ENCODE measurements around the gene TTLL11.

DNA sequence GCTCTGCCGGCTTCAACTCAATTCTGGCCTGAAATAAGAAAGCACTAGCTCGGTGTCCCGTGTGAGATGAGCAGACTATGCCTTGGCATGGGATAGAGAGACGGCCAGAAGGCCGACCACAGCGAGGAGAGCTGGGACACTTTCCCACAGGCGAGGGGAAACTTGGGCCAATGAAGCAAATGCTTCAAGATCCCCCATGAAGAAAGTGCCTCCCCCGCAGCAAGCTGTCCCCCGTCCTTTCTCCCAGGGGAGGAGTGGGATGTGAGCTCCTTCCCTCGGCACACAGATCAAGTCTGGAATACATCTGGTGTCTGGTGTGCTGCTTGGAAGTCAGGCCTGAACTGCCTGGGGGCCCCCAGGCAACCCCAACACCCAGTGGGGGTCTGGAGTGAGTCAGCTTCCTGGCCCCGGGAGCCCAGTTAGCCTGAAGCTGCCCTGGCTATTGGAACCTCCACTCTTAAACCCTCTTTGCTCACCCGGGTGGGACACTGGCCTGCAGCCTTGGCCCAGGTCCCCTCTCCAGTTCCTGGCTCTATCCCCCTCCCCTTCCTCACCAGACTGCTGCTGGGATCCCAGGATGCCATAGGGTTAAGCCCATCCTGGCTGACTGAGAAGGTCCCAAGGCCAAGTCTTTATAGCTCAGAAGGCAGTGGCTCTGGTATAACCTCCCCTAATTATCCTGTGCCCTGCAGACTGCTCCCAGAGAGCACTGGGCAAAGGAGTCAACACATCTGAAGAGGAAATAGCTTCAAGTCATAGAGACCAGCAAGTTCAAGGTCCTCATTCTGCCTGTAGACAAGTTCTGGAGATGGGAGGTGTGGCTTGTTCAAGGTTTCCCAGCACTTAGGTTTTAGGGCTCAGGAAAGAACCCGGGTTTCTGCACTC is 205.3 kb downstream of the TTLL11 start:
- TF ChIP-seq, protein P1, sequence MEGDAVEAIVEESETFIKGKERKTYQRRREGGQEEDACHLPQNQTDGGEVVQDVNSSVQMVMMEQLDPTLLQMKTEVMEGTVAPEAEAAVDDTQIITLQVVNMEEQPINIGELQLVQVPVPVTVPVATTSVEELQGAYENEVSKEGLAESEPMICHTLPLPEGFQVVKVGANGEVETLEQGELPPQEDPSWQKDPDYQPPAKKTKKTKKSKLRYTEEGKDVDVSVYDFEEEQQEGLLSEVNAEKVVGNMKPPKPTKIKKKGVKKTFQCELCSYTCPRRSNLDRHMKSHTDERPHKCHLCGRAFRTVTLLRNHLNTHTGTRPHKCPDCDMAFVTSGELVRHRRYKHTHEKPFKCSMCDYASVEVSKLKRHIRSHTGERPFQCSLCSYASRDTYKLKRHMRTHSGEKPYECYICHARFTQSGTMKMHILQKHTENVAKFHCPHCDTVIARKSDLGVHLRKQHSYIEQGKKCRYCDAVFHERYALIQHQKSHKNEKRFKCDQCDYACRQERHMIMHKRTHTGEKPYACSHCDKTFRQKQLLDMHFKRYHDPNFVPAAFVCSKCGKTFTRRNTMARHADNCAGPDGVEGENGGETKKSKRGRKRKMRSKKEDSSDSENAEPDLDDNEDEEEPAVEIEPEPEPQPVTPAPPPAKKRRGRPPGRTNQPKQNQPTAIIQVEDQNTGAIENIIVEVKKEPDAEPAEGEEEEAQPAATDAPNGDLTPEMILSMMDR (IDR thresholded peaks at IDR 0.05): no peak
- TF ChIP-seq POLR2A (IDR thresholded peaks at IDR 0.05; ENCODE audit: low read depth) (no peak), EP300 (IDR thresholded peaks at IDR 0.05) (no peak), POLR2AphosphoS5 (IDR thresholded peaks at IDR 0.05) (no peak)

All from esophagus muscularis mucosa (tissue), 4 donors.